Muscle of leg (tissue), 11 donors: ENCODE results near the gene MAST4. TPM values are rescaled to one million over a fixed set of nuclear protein-coding genes. Genes with fewer than 3 reads are reported as not detected.

ENCODE experiments used
- DNase-seq: peaks from one replicate; pipeline ENCODE4 v3.0.0; 2013
- H3K27ac ChIP-seq: one replicate; pipeline ENCODE4 v1.5.1; 2013; ENCODE audit warnings: mild to moderate bottlenecking, low read length, control low read depth
- H3K27me3 ChIP-seq: one replicate; pipeline ENCODE4 v1.6.1; 2013; ENCODE audit warnings: low read length; ENCODE audit not compliant: control insufficient read depth, insufficient read depth
- H3K36me3 ChIP-seq: one replicate; pipeline ENCODE4 v1.6.1; 2013; ENCODE audit warnings: low read length; ENCODE audit not compliant: control insufficient read depth, insufficient read depth
- H3K4me1 ChIP-seq: one replicate; pipeline ENCODE4 v1.6.1; 2013; ENCODE audit warnings: low read length; ENCODE audit not compliant: control insufficient read depth, insufficient read depth
- H3K4me3 ChIP-seq: one replicate; pipeline ENCODE4 v1.5.1; 2013; ENCODE audit warnings: low read length, control low read depth
- H3K9me3 ChIP-seq: replicated peaks from 2 replicates; pipeline ENCODE4 v1.6.1; 2013; ENCODE audit warnings: low read depth, low read length; ENCODE audit not compliant: control insufficient read depth
- WGBS: methylation state at CpG from one replicate; pipeline ENCODE4 v1.1.5; 2013; ENCODE audit warnings: missing lambda C conversion rate; ENCODE audit not compliant: insufficient coverage; 5-methylcytosine and 5-hydroxymethylcytosine counted together
- polyA plus RNA-seq, 8 donors: library from polyadenylated mRNA; unstranded; fragments of 120-200 nt; gene quantifications; one replicate each; pipeline versions ENCODE4 v1.2.1 to v1.2.3, GENCODE V29; 2013; ENCODE audit warnings: inconsistent platforms in 1 of 8, low replicate concordance in 1 of 8; ENCODE audit not compliant: insufficient read length in 8 of 8, insufficient read depth in 1 of 8
- total RNA-seq: library from RNA; stranded (reverse); fragments of 120-200 nt; gene quantifications from one replicate; pipeline ENCODE4 v1.2.4, GENCODE V29; 2013

Gene MAST4
- total and polyA plus RNA-seq, 9 donors, result 7.3 to 15.4 (median 10.9) TPM

- Histone ChIP-seq H3K4me3 (no peak overlapping the region), H3K9me3 (no peaks in the 10 kb centered on the region), H3K27me3 (no peaks in the 10 kb centered on the region), H3K4me1 (peaks cover 5% of the 10 kb centered on the region), H3K27ac (no peak overlapping the region), H3K36me3 (no peaks in the 10 kb centered on the region)
- DNase-seq, result no peak
- WGBS, result 53% methylated on average over 2 of the region's 6 CpGs
Observed at GRCh38 chr5:66863243-66864170, 267.3 kb downstream of the MAST4 start.

- Histone ChIP-seq H3K4me1 (peaks cover 5% of the 10 kb centered on the region), H3K36me3 (no peaks in the 10 kb centered on the region), H3K9me3 (no peaks in the 10 kb centered on the region), H3K4me3 (no peak overlapping the region), H3K27ac (no peak overlapping the region), H3K27me3 (no peaks in the 10 kb centered on the region)
- WGBS, result 98% methylated on average over 6 of the region's 10 CpGs
- DNase-seq, result no peak
Observed at GRCh38 chr5:66864240-66864884, 268.2 kb downstream of the MAST4 start.

GRCh38 chr5:66867618-66868322 lies 271.6 kb downstream of the MAST4 start:
- no peaks in the 10 kb centered on the region for H3K9me3 ChIP-seq
- H3K27me3 ChIP-seq, result no peaks in the 10 kb centered on the region
- H3K4me1 ChIP-seq, result no peaks in the 10 kb centered on the region
- H3K27ac ChIP-seq, result no peak overlapping the region
- DNase-seq, result no peak
- no peak overlapping the region for H3K4me3 ChIP-seq
- WGBS, result no CpG with 5 or more reads among the region's 1 CpG
- no peaks in the 10 kb centered on the region for H3K36me3 ChIP-seq

GRCh38 chr5:66869347-66869746 lies 273.2 kb downstream of the MAST4 start:
- no peak overlapping the region for H3K4me3 ChIP-seq
- H3K4me1 ChIP-seq, result no peaks in the 10 kb centered on the region
- DNase-seq, result no peak
- H3K36me3 ChIP-seq, result no peaks in the 10 kb centered on the region
- WGBS, result 46% methylated on average over 2 of the region's 6 CpGs
- H3K27me3 ChIP-seq, result no peaks in the 10 kb centered on the region
- no peak overlapping the region for H3K27ac ChIP-seq
- H3K9me3 ChIP-seq, result no peaks in the 10 kb centered on the region

- H3K4me1 ChIP-seq, result no peaks in the 10 kb centered on the region
- H3K27me3 ChIP-seq, result no peaks in the 10 kb centered on the region
- no peak overlapping the region for H3K27ac ChIP-seq
- WGBS, result 100% methylated on average over 4 of the region's 10 CpGs
- DNase-seq, result no peak
- H3K4me3 ChIP-seq, result no peak overlapping the region
- H3K36me3 ChIP-seq, result no peaks in the 10 kb centered on the region
- no peaks in the 10 kb centered on the region for H3K9me3 ChIP-seq
Observed at GRCh38 chr5:66870708-66871107, 274.5 kb downstream of the MAST4 start.

GRCh38 chr5:66871651-66872050 lies 275.5 kb downstream of the MAST4 start:
- Histone ChIP-seq H3K9me3 (no peaks in the 10 kb centered on the region), H3K4me1 (no peaks in the 10 kb centered on the region), H3K36me3 (no peaks in the 10 kb centered on the region), H3K4me3 (no peak overlapping the region), H3K27ac (no peak overlapping the region), H3K27me3 (no peaks in the 10 kb centered on the region)
- no peak for DNase-seq
- 69% methylated on average over 2 of the region's 5 CpGs for WGBS

GRCh38 chr5:66872736-66873331 lies 276.6 kb downstream of the MAST4 start:
- no peaks in the 10 kb centered on the region for H3K4me1 ChIP-seq
- no peak overlapping the region for H3K27ac ChIP-seq
- no peak overlapping the region for H3K4me3 ChIP-seq
- no peaks in the 10 kb centered on the region for H3K36me3 ChIP-seq
- no peak for DNase-seq
- WGBS, result no CpG with 5 or more reads among the region's 6 CpGs
- H3K27me3 ChIP-seq, result no peaks in the 10 kb centered on the region
- no peaks in the 10 kb centered on the region for H3K9me3 ChIP-seq

- Histone ChIP-seq H3K4me3 (no peak overlapping the region), H3K27ac (no peak overlapping the region), H3K27me3 (no peaks in the 10 kb centered on the region), H3K9me3 (no peaks in the 10 kb centered on the region), H3K36me3 (no peaks in the 10 kb centered on the region), H3K4me1 (no peaks in the 10 kb centered on the region)
- DNase-seq, result no peak
- WGBS, result 65% methylated on average over 3 of the region's 3 CpGs
Observed at GRCh38 chr5:66874004-66874403, 277.8 kb downstream of the MAST4 start.

GRCh38 chr5:66875315-66875714 lies 279.1 kb downstream of the MAST4 start:
- Histone ChIP-seq H3K4me1 (no peaks in the 10 kb centered on the region), H3K9me3 (no peaks in the 10 kb centered on the region), H3K27me3 (no peaks in the 10 kb centered on the region), H3K36me3 (no peaks in the 10 kb centered on the region), H3K27ac (no peak overlapping the region), H3K4me3 (no peak overlapping the region)
- no peak for DNase-seq
